SU-DHL-6 (cell line): ENCODE results near the gene CXorf65.

Source experiments
- H2AFZ ChIP-seq: fragments of 200-600 bp; sonication (generic); 2 replicates; pipeline ENCODE4 v1.6.1; 2014; ENCODE audit warnings: low read depth, mild to moderate bottlenecking, moderate library complexity, mixed read lengths, antibody characterized with exemption, low read length; ENCODE audit not compliant: severe bottlenecking
- H3F3A ChIP-seq: fragments of 200-600 bp; shearing (Covaris generic); 2 replicates; pipeline ENCODE4 v1.6.0; 2016; ENCODE audit warnings: antibody characterized with exemption, mild to moderate bottlenecking; ENCODE audit not compliant: insufficient read depth
- H3K27ac ChIP-seq: fragments of 200-600 bp; sonication (generic); 2 replicates; pipeline ENCODE4 v1.5.1; 2016; ENCODE audit warnings: low read depth, mild to moderate bottlenecking, low read length, moderate library complexity, mixed read lengths
- H3K27me3 ChIP-seq: fragments of 200-600 bp; sonication (generic), shearing (Covaris generic); 2 replicates; pipeline ENCODE4 v1.6.0; 2014; ENCODE audit warnings: mild to moderate bottlenecking, low read length
- H3K36me3 ChIP-seq: fragments of 200-600 bp; sonication (generic); 2 replicates; pipeline ENCODE4 v1.6.1; 2014; ENCODE audit warnings: mild to moderate bottlenecking, low read length, mixed read lengths
- H3K4me2 ChIP-seq: fragments of 300-600, 200-600 bp; shearing (Covaris generic), sonication (generic); 2 replicates; pipeline ENCODE4 v1.6.0; 2014; ENCODE audit warnings: low read length, low read depth, mild to moderate bottlenecking; ENCODE audit not compliant: poor library complexity, severe bottlenecking
- H3K4me3 ChIP-seq: fragments of 200-600 bp; sonication (generic); 2 replicates; pipeline ENCODE4 v1.5.1; 2014; ENCODE audit warnings: antibody characterized with exemption, low read length, mild to moderate bottlenecking, mixed read lengths; ENCODE audit not compliant: insufficient read depth, poor library complexity, severe bottlenecking
- H3K79me2 ChIP-seq: fragments of 200-600 bp; sonication (generic); 2 replicates; pipeline ENCODE4 v1.6.1; 2014; ENCODE audit warnings: mild to moderate bottlenecking, low read length, moderate library complexity; ENCODE audit not compliant: insufficient read depth
- H3K9ac ChIP-seq: fragments of 200-600 bp; sonication (generic); 2 replicates; pipeline ENCODE4 v1.7.0; 2014; ENCODE audit warnings: mild to moderate bottlenecking, low read length
- H3K9me2 ChIP-seq: fragments of 200-600 bp; sonication (generic); replicated peaks from 2 replicates; pipeline ENCODE4 v1.6.1; 2014; ENCODE audit warnings: low read length; ENCODE audit not compliant: insufficient read depth
- H3K9me3 ChIP-seq: fragments of 200-600 bp; sonication (generic); 2 replicates; pipeline ENCODE4 v1.6.1; 2014; ENCODE audit warnings: low read length, mixed read lengths; ENCODE audit not compliant: insufficient read depth
- H4K20me1 ChIP-seq: fragments of 200-600 bp; sonication (generic); 2 replicates; pipeline ENCODE4 v1.6.1; 2014; ENCODE audit warnings: low read depth, mild to moderate bottlenecking, antibody characterized with exemption, low read length, moderate library complexity, mixed read lengths
- CTCF ChIP-seq: fragments of 200-600 bp; sonication (generic); IDR thresholded peaks from one replicate; pipeline ENCODE4 v1.5.1; 2017; ENCODE audit warnings: antibody characterized with exemption, mild to moderate bottlenecking, low read length, moderate library complexity; ENCODE audit not compliant: insufficient read depth, poor library complexity, severe bottlenecking
- EZH2phosphoT487 ChIP-seq: fragments of 200-600 bp; sonication (generic), shearing (Covaris generic); conservative IDR thresholded peaks from 2 replicates; pipeline ENCODE4 v1.6.1; 2018; ENCODE audit warnings: mild to moderate bottlenecking, antibody characterized with exemption, low read length, moderate library complexity, mixed read lengths

CXorf65 gene

GRCh38 chrX:71107245-71107644 lies 705 bp upstream of the CXorf65 start:
- Histone ChIP-seq H3K4me3 (no peak overlapping the region), H3K9me2 (no peaks in the 10 kb centered on the region), H3K27me3 (no peaks in the 10 kb centered on the region), H3K27ac (no peak overlapping the region), H3K36me3 (no peaks in the 10 kb centered on the region), H3K9me3 (no peaks in the 10 kb centered on the region), H2AFZ (no peak overlapping the region), H3K9ac (no peak overlapping the region), H3K4me2 (no peak overlapping the region), H4K20me1 (no peaks in the 10 kb centered on the region), H3F3A (peaks cover 7% of the 10 kb centered on the region), H3K79me2 (peaks cover 16% of the 10 kb centered on the region; the same call in 1 of the 2 replicates)
- TF ChIP-seq CTCF (no peak), EZH2phosphoT487 (no peak)

GRCh38 chrX:71105628-71106027 lies 912 bp downstream of the CXorf65 start:
- Histone ChIP-seq H3K79me2 (peaks cover 4% of the 10 kb centered on the region; the same call in 1 of the 2 replicates), H3K36me3 (no peaks in the 10 kb centered on the region), H3K9ac (no peak overlapping the region), H3K4me3 (no peak overlapping the region), H3K27ac (no peak overlapping the region), H3K9me2 (no peaks in the 10 kb centered on the region), H2AFZ (no peak overlapping the region), H3F3A (no peaks in the 10 kb centered on the region), H3K4me2 (no peak overlapping the region), H3K27me3 (no peaks in the 10 kb centered on the region), H4K20me1 (no peaks in the 10 kb centered on the region), H3K9me3 (no peaks in the 10 kb centered on the region)
- TF ChIP-seq EZH2phosphoT487 (no peak), CTCF (no peak)

GRCh38 chrX:71103110-71103983 lies 3.2 kb downstream of the CXorf65 start:
- H3K79me2 ChIP-seq, result no peaks in the 10 kb centered on the region
- peak overlapping the region; percentile 20 for H3K4me2 ChIP-seq
- no peaks in the 10 kb centered on the region for H4K20me1 ChIP-seq
- no peak for TF ChIP-seq CTCF
- TF ChIP-seq EZH2phosphoT487, result no peak
- no peaks in the 10 kb centered on the region for H3K9me2 ChIP-seq
- no peak overlapping the region for H3K27ac ChIP-seq
- H2AFZ ChIP-seq, result no peak overlapping the region
- H3K9me3 ChIP-seq, result no peaks in the 10 kb centered on the region
- no peaks in the 10 kb centered on the region for H3K27me3 ChIP-seq
- H3K4me3 ChIP-seq, result no peak overlapping the region
- no peaks in the 10 kb centered on the region for H3F3A ChIP-seq
- no peak overlapping the region for H3K9ac ChIP-seq
- H3K36me3 ChIP-seq, result no peaks in the 10 kb centered on the region
